Islet of Langerhans (tissue), 1 donor: Measurements from ENCODE around the gene AGBL4.
"Not testable (repeated sequence)": the region's sequence is repeated elsewhere in the genome, so short reads cannot be mapped to it uniquely, and the experiment has no call there.

ENCODE experiments used
- FAIRE-seq: peaks from one replicate; lab custom pipeline; 2011; peaks lifted over from hg19 to GRCh38; lab: Jason Lieb, UNC

AGBL4 gene

DNA sequence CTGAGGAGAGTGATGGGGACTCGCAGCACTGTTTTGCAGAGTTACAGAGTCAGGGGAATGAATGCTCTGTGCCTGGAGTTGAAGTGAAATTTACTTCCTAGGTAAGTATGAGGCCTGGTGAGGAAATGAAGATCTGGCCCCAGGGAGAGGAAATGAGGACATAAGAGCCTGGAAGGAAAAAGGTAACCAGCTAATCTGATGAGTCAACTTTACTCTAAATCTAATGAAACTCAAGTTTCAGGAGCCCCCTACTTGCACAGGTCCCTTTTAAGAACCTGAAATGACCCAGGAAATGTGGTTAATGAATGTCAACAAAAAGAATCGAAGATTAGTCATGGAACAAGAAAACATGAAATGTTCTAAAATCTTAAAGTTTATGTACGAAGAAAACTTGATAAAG is 599.0 kb downstream of the AGBL4 start:
- FAIRE-seq, result no peak

DNA sequence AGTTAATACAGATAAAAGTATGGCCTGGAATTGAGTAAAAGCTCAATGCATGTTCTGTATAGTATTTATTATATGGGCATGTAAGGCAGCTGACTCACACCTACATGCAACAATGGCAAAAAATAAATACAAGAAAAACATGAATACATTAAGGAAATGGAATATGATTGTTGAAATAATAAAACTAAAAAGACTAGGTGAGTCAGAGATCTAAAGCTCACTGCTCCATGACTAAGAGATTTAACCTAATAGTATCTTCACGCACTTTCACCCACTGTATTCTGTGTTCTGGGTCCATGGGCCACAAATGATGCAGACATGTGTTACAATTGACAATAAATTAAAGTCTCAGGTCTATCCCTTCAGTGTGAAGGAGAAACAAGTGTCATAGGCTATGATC is 607.0 kb downstream of the AGBL4 start:
- FAIRE-seq, result no peak

DNA sequence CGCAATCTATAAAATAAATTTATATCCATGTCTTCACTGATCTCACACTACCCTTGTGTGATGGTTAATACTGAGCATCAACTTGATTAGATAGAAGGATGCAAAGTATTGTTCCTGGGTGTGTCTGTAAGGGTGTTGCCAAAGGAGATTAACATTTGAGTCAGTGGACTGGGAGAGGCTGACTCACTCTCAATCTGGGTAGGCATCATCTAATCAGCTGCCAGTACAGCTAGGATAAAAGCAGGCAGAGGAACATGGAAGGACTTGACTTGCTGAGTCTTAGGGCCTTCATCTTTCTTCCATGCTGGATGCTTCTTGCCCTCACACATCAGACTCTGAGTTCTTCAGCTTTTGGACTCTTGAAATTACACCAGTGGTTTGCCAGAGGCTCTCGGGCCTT is 615.4 kb downstream of the AGBL4 start:
- no peak for FAIRE-seq

DNA sequence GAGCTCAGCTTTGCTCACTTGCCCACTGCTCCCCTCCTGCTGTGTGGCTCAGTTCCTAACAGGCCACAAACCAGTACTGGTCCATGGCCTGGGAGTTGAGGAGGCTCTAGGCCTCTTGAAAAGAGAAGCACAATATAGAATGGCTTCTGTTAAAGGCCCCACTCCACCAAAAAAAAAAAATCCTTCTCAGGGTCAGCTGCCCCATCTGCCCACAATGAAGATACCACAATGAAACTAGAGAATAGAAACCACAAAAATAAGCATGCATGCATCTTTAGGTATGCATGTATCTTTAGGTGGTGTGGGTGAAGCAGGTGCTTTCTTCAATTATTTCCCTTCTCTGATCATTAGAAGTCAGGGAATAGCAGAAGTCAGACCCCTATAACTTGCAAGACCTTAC is 626.7 kb downstream of the AGBL4 start:
- FAIRE-seq, result no peak

DNA sequence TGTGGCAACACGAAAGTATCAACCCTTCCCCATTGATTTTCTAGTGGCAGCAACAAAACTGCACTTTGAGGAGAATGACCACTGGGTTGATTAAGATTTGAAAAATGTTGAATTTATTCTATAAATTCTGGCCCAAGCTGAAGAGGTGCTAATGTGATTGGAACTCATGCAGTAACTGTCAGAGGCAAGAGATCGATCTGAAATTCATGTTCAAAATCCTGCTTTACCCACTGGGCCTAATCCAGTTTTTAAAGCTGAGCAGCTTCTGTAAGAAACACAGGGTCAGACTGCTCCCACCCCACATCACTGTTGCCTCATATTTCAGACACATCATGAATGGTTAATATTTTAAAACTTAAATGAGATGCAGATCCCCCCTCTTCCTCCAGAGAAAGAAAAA is 629.6 kb downstream of the AGBL4 start:
- no peak for FAIRE-seq

DNA sequence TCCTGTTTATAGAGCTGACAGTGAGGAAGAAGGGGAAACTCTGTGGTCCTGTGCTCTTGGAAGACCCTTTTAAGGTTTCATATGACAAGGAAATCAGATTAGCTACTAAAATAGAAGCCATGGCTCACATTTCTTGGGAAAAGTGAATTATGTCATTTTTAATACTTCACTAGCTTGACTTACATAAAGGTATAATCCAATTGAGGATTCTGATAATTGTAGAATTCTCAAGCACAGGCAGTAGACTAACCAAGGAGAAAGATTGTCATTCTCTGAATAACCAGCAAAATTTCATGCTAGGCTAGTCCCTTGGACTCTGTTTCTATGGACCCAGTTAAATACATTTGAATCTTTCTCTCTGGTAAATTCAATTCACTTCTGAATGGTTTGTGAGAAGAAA is 634.1 kb downstream of the AGBL4 start:
- no peak for FAIRE-seq

DNA sequence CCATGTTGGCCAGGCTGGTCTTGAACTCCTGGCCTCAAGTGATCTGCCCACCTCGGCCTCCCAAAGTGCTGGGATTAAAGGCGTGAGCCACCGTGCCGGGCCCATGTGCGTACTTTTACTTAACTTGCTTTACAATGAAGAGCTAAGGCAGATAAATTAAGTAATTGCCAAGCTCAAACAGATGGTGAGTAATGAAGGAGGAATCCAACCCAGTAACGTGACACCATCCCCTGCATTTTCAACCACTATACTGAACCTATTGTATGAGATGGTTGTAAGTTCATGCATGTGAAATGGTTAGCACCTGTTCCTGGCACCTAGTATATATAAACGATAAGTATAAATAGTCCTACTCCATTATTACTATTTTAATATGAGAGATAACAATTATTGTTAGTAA is 659.1 kb downstream of the AGBL4 start:
- FAIRE-seq, result no peak

DNA sequence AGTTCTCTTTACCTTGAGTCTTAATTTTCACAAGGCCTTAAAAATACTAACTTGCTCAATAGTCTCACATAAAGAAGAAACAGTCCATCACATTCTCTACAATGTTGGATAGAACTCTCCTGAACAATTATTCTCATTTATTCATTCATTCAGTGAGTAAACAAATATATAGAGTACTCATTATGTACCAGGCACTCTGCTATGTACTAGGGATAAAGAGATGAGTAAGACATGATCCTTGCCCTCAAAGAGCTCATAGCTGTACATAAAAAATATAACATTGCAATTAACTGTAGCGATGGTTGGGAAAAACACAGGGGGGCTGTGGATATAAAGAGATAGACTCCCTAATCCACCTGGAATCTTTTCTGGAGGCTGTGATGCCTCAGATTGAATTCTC is 660.1 kb downstream of the AGBL4 start:
- FAIRE-seq, result no peak

DNA sequence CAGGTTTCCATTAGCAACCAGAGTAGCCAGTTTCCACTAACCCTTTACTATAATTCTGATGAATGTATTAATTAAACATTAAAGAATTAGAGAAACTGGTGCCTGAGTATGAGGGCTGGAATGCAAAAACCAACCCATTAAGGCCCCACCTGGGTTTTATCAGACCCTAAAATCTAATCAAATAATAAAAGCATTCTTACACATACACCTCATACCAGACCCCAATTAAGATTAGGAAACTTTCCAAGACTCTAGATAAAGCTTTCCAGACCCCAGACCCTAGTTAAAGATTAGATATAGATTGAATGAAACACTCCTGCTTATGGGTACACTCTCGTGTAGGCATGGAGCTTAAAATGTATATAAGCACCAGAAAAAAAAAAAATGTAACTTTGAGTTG is 665.7 kb downstream of the AGBL4 start:
- FAIRE-seq, result no peak

DNA sequence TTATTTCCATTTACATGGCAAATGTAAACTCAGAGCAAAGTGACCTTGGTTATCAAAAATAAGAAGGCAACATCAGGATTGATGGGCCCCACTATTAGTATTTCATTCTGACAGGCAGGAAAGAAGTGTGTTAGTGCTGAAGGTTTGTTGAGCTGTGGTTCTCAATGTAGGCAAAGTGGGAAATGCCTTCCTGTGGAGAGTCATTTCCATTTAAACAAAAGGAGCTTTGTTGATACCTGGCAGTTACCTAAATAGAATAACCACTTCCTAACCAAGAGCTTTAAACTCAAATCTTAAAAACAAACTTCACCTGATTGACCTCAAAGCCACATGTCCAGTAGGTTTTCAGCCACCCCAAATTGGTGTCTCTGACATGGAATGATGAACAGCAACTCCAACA is 667.2 kb downstream of the AGBL4 start:
- no peak for FAIRE-seq

DNA sequence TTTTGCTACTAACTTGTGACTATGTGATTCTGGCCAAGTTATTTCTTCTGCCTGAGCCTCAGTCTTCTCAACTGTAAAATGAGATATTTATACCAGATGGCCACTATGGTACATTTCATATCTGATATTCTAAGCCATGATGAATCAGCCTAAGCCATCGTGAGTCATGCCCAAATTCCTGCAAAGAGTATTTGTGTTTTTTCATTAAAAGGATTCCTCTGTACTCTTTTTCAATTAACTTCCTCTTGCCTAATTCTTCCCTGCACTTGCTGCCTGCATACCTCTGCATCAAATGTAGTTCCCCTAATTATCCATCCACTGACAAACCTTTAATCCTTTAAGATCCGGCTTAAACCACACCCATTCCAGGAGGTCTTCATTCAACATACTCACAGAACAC is 672.0 kb downstream of the AGBL4 start:
- FAIRE-seq, result no peak

DNA sequence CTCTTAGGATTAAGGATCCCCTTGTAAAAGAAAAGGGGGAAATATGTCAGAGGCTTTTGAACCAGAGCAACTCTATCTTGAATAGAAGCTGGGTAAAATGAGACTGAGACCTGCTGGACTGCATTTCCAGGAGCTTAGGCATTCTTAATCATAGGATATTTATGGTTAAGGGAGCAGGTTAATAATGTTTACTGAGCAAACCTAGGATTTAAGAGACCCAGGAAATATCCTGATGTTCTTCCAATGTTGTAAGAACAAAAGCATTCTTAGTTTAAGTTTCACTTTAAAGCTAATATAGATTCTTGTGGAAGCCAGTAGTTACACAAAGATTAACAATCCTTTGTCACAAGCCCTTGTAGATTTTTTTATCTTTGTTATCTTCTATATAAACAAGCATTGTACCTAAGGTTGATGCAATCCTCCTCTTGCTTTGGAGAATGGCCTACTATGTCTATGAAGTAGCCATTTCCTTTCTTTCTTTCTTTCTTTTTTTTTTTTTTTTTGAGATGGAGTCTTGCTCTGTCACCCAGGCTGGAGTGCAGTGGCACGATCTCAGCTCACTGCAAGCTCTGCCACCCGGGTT is 676.9 kb downstream of the AGBL4 start:
- no peak for FAIRE-seq

DNA sequence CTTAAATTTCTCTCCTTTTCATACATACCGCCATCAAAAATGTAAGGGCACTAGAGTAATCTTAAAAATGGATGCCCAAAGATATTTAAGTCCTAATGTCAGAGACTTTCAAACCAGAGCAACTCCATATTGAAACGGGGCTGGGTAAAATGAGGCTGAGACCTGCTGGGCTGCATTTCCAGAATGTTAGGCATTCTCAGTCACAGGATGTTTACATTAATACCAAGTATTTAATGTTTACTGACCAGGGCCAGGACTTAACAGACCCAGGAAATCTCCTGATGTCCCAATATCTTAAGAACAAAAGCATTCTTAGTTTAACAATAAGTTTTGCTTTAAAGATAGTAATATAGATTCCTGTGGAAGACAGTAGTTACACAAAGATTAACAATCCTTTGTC is 683.2 kb downstream of the AGBL4 start:
- FAIRE-seq, result no peak

DNA sequence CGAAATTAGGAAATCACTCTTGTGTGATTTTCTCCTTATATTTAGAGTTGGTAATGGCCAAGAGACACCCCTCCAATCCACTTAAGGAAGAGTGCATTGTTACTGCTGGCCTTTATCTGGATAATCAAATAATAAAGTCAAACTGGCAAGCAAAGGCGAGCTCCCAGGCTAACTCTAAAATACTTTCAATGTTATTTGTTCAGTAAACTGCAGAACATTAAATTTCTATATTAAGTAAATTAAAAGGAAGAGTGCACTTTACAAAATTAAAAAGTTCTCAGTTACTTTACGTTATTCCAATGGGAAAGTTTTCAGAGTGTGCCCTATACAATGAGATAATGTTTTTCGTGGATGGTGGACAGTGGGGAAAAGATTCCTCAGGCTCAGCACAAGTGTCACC is 684.7 kb downstream of the AGBL4 start:
- no peak for FAIRE-seq

DNA sequence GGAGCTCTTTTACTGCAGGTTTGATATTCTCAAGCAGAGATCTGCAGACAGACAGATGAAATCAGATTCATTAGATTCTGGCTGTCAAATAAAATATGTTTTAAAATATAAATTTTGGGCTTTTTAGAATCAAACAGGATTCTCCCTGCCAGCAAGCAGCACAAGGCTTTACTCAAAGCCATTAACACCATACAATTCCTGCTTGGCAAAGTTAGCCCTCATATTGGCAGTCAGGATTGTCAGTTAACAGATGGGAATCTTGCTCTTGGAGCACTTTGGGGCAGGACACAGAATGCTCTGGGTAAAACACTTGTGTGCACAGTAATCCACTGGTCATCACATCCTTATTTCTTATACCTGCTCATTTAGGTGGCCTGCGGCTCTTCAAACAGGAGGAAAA is 686.5 kb downstream of the AGBL4 start:
- no peak for FAIRE-seq

DNA sequence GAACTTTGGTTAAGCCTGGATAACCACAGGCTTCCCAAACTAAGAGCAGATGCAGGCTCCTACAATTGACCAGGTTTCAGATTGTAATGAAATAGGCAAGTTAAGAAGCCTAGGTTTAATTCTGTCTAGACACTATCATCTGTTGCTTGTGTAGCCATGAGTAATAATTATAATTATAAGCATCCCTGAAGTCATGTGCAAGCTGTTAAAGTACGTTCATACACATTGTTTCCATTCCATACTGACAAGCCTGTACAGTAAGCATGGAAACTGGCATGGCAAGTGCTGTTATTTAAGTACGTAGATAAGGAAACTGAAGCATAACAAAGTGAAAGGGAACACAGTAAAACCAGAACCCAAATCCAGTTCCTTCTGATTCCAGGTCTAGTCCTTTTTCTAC is 689.8 kb downstream of the AGBL4 start:
- FAIRE-seq, result no peak

DNA sequence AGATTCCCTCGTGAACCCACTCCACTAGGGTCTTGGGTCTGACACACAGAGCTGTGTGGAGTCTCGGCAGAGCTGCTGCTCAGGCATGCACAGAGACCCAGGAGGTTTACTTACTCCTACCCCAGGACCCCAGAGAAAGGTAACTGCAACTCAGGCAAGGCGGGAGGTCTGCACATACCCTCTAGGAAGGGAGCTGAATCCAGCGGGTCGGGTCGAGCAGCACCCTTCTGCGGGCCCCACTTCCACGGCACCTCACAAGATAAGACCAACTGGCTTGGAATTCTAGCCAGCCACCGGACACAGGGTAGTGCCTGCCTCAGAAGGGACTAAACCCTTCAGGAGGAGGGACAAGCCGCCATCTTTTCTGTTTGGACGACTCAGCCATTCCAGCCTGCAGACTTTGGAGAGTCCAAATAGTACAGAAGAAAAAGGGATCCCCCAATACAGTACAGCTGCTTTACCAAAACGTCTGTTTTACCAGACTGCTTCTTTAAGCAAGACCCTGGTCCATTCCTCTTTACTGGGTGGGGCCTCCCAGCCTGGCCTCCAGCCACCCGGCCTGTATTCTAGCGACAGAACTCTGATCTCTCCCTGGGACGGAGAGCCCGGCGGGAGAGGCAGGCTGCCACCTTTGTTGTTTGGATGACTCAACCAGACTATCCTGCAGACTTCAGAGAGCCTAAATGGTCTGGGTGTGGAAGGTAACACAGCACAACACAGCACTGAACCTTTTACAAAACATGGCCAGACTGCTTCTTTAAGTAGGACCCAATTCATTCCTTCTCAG is 692.5 kb downstream of the AGBL4 start:
- no peak for FAIRE-seq

DNA sequence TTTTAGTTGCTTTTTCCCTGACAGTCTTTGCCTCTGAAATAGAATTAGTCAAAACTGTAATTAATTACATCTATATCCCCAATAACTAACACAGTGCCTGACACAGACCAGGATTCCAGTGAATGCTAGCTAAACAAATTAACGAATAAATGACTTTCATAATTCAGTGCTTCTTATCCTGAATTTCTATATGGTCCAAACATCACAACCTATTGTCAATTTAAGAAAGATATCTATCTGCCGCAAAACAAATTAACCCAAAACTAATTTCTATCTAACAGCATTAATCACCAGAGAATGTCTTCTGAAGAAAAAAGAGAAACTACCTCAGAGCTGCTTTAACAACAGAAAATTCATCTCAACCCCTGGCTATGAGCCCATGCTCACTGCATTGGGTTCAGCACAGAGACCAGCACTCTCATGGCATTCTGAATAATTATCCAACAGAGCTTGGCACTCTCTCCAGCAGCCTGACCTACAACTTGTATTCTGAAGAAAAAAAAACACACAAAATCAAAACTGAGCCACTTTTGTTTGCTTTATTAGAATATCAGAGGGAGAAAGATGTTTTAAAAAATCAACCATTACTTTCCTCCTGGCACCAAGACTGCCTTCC is 699.7 kb downstream of the AGBL4 start:
- FAIRE-seq, result no peak

DNA sequence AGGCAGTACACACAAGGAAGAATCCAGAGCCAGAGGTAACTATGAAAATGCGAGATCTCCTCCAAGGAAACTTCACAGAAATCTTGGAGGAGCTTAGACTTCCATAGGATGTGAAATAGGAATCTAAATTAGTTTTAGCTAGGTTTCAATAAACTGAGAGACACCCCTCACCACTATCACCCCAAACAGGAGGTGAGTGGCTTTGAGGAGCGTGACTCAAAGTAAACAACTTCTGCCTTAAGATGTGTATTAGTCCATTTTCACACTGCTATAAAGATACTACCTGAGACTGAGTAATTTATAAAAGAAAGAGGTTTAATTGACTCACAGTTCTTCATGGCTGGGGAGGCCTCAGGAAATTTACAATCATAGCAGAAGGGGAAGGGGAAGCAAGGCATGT is 703.3 kb downstream of the AGBL4 start:
- not testable (repeated sequence) for FAIRE-seq

DNA sequence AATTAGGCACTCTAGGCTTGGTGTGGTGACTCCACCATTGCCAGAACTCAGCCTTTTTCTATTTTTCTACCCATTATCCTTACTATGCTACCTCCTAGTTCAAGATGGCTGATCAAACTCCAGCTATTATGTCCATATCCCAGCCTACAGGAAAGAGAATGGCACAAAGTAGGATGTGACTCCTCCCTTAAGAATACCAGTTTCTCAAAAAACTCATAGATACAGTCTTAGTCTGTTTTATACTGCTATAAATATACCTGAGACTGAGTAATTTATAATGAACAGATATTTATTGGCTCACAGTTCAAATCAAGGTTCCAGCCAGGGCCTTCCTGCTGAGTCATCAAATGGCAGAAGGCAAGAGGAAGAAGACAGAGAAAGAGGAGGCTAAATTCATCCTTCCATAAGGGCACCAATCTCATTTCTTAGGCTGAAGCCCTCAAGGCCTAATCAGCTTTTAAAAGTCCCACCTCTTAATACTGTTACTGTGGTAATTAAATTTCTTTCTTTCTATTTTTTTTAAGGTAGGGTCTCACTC is 704.3 kb downstream of the AGBL4 start:
- no peak for FAIRE-seq

DNA sequence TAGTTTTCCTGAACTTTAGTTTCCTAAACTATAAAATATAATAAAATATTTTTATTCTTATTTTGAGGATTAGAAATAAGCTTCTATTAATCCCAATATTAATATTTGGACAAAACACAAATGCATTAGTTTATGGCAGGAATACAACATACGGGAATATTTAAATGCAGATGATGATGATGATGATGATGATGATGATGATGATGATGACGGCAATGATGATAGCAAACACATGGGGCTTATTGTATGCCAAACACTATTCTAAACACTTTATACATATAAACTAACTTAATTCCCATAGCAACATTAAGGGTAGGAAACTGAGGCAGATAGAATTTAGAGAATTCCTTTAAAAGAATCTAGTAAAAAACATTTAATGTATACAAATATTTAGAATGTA is 705.5 kb downstream of the AGBL4 start:
- FAIRE-seq, result no peak

DNA sequence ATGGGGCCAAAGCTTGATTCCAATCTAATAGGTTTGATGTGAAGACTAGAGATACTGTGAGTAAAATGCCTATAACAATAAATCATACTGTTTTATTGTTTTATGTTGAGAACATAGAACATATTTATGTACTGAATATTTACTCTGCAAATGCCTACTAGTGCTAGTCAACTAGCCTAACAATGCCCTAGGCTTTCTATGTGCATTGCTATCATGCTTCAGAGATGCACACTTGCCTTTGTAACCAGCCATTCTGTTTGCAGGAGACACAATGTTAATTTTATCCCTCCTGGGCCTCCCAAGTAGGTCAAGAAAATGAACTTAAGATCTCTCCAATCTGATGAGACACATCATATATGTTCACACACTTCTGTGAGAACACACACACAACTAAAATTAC is 716.3 kb downstream of the AGBL4 start:
- FAIRE-seq, result no peak

DNA sequence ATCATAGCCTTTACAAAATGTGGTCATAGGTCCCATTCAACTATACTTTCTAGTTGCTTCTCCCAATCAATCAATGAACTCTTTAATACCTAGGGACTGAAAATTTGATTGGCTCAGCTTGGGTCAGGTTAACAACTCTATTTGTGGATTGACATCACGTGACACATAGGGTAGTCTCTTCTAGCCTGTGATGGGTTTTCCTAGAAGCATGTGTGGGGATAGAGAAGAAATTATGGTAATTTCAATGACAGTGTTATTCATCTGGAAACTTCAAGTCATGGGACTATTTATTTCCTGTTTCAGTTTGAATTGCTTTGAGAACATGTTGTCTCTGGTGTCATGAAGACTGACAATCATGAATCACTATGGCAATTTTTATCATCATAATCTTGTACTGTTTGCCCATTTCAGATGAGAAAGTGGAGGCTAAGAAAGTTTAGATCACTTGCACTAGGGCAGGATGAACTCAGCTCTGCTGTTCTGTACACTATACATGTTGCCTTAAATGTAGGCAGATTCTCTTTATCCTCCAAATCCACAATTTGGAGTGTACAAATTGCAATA is 717.2 kb downstream of the AGBL4 start:
- no peak for FAIRE-seq
